Activated T-cell treated with anti-CD3 and anti-CD28 coated beads, Interleukin-2, amount 50 U/mL, for 72 hours (primary cell): Measurements from ENCODE around the gene MELK. TPM values are rescaled to one million over a fixed set of nuclear protein-coding genes. Genes with fewer than 3 reads are reported as not detected.

Experiments used
- ATAC-seq, 2 donors: fragments of 150-1000 bp; cut with Tn5 transposase; replicated peaks in 1 of 2; 2 replicates each; pipeline ENCODE4 v1.10.0; 2021; ENCODE audit warnings: moderate library complexity in 2 of 2, mild to moderate bottlenecking in 1 of 2
- DNase-seq, 2 donors: peaks; one replicate each; pipeline ENCODE4 v3.0.0; 2021 to 2022; ENCODE audit warnings: mixed read lengths in 1 of 2
- H3K27ac Mint-ChIP-seq: one replicate; pipeline ENCODE4 v1.8.0; 2022; ENCODE audit warnings: mild to moderate bottlenecking, moderate library complexity, mixed read lengths
- H3K27me3 Mint-ChIP-seq: one replicate; pipeline ENCODE4 v1.8.0; 2022; ENCODE audit warnings: low read depth, mixed read lengths
- H3K36me3 Mint-ChIP-seq, 2 donors: one replicate each; pipeline ENCODE4 v1.8.0; 2022; ENCODE audit warnings: mixed read lengths in 2 of 2, mild to moderate bottlenecking in 1 of 2; ENCODE audit not compliant: insufficient read depth in 2 of 2
- H3K4me1 Mint-ChIP-seq: one replicate; pipeline ENCODE4 v1.8.0; 2022; ENCODE audit warnings: low read depth, mixed read lengths
- H3K4me3 Mint-ChIP-seq, 2 donors: one replicate each; pipeline ENCODE4 v1.8.0; 2022; ENCODE audit warnings: mild to moderate bottlenecking in 2 of 2, mixed read lengths in 2 of 2, moderate library complexity in 2 of 2
- H3K9me3 Mint-ChIP-seq, 2 donors: one replicate each; pipeline ENCODE4 v1.8.0; 2022; ENCODE audit warnings: mixed read lengths in 2 of 2
- total RNA-seq, 2 donors: library from RNA; stranded (reverse); gene quantifications; one replicate each; pipeline ENCODE4 v1.2.3, GENCODE V29; 2022

The MELK gene
- total RNA-seq, 2 donors from 2014 or later = 47.4 to 51.4 TPM

DNA sequence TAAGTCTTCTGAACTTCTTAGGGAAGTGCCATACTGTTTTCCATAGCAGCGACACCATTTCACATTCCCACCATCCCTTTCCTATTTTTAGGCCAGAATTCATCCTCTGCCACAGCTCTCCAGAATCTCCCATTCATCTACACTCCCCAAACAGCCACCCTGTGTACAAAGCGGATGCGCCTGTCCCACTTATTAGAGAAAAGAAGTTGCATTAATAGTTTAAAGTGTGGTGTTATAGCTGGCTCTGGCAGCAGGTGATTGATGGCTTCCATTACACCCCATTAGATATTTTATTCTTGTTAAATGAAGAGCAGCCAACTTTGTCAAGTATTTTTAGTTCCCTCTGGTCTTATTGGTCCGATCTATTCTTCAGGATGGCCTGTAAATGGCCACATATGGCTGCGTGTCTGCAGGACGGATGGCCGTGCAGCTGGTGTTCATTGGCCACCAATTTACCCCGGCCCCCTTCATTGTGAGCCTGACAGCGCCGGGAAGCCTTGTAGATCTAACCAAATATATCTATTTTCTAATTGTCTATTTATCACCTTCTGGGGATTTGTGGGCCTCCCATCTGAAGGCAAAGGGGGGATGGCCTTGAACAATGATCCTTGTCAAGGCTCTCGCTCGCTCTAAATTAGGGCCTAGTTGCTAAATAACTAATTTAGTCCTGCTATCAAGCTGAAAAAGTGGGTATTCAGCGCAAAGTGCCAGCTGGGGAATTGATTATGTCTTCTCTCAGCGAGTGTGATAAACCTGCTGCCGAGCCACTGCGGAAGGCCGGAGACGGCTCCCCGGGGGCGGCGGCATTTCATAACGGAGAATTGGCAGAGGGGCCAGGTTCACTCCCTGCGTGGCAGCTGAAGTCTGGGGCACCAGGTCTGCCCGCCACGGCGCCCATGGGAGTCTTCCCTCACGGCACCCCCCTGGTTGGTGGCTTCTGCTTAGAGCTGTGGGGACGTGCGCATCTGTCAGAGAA lies 141.1 kb downstream of the MELK start:
- no peak for ATAC-seq
- no peaks in the 10 kb centered on the region for H3K4me1 Mint-ChIP-seq
- no peak overlapping the region for H3K4me3 Mint-ChIP-seq
- H3K9me3 Mint-ChIP-seq = peaks cover 1 to 4% of the 10 kb centered on the region in 2 donors
- H3K27me3 Mint-ChIP-seq = peaks cover 11% of the 10 kb centered on the region
- no peak for DNase-seq
- no peak overlapping the region for H3K27ac Mint-ChIP-seq
- H3K36me3 Mint-ChIP-seq = no peaks in the 10 kb centered on the region

GRCh38 chr9:36716496-36716895 lies 143.8 kb downstream of the MELK start:
- Mint-ChIP-seq H3K36me3 (no peaks in the 10 kb centered on the region), H3K27me3 (peaks cover 11% of the 10 kb centered on the region), H3K27ac (no peak overlapping the region), H3K4me1 (no peaks in the 10 kb centered on the region), H3K4me3 (no peak overlapping the region), H3K9me3 (peaks cover 1 to 4% of the 10 kb centered on the region in 2 donors)
- DNase-seq (no peak), ATAC-seq (no peak)

- Mint-ChIP-seq H3K4me3 (no peak overlapping the region), H3K27me3 (peaks cover 11% of the 10 kb centered on the region), H3K36me3 (no peaks in the 10 kb centered on the region), H3K9me3 (peaks cover 1 to 4% of the 10 kb centered on the region in 2 donors), H3K4me1 (no peaks in the 10 kb centered on the region), H3K27ac (no peak overlapping the region)
- ATAC-seq (no peak), DNase-seq (no peak)
These were observed 144.6 kb downstream of the MELK start for GRCh38 chr9:36717276-36717675.

- Mint-ChIP-seq H3K27ac (no peak overlapping the region), H3K9me3 (peaks cover 1 to 2% of the 10 kb centered on the region in 2 donors), H3K4me1 (no peaks in the 10 kb centered on the region), H3K4me3 (no peak overlapping the region), H3K36me3 (no peaks in the 10 kb centered on the region), H3K27me3 (peaks cover 11% of the 10 kb centered on the region)
- ATAC-seq (no peak), DNase-seq (no peak)
These were observed 145.9 kb downstream of the MELK start for GRCh38 chr9:36718612-36719011.

GRCh38 chr9:36720043-36720442 lies 147.3 kb downstream of the MELK start:
- DNase-seq (no peak), ATAC-seq (no peak)
- H3K36me3 Mint-ChIP-seq = no peaks in the 10 kb centered on the region
- no peaks in the 10 kb centered on the region for H3K4me1 Mint-ChIP-seq
- no peaks in the 10 kb centered on the region for H3K9me3 Mint-ChIP-seq
- no peak overlapping the region for H3K4me3 Mint-ChIP-seq
- no peak overlapping the region for H3K27ac Mint-ChIP-seq
- peaks cover 11% of the 10 kb centered on the region for H3K27me3 Mint-ChIP-seq

- ATAC-seq = no peak
- DNase-seq = no peak
- no peak overlapping the region for H3K27ac Mint-ChIP-seq
- no peaks in the 10 kb centered on the region for H3K9me3 Mint-ChIP-seq
- no peaks in the 10 kb centered on the region for H3K4me1 Mint-ChIP-seq
- H3K4me3 Mint-ChIP-seq = no peak overlapping the region
- no peaks in the 10 kb centered on the region for H3K36me3 Mint-ChIP-seq
- H3K27me3 Mint-ChIP-seq = peaks cover 11% of the 10 kb centered on the region
These were observed 149.3 kb downstream of the MELK start for GRCh38 chr9:36721846-36722588.

- no peak for ATAC-seq
- DNase-seq = no peak
- H3K4me1 Mint-ChIP-seq = no peaks in the 10 kb centered on the region
- no peaks in the 10 kb centered on the region for H3K9me3 Mint-ChIP-seq
- H3K27me3 Mint-ChIP-seq = no peaks in the 10 kb centered on the region
- H3K27ac Mint-ChIP-seq = no peak overlapping the region
- H3K4me3 Mint-ChIP-seq = no peak overlapping the region
- no peaks in the 10 kb centered on the region for H3K36me3 Mint-ChIP-seq
These were observed 153.2 kb downstream of the MELK start for GRCh38 chr9:36725777-36726356.

Other genes with a start within 250 kb of the MELK start
- gene RNF38, start 172.6 kb upstream of the MELK start, total RNA-seq = 10 to 100 TPM; 33.5 to 35.2 TPM